CD14-positive monocyte (primary cell): ENCODE results near the gene MCC. TPM values are rescaled to one million over a fixed set of nuclear protein-coding genes. Genes with fewer than 3 reads are reported as not detected.
"Not testable (repeated sequence)": the region's sequence is repeated elsewhere in the genome, so short reads cannot be mapped to it uniquely, and the experiment has no call there.

Source experiments
- DNase-seq, 3 donors: peaks; one replicate each; pipeline ENCODE4 v3.0.0-alpha.2; 2011 to 2022
- H2AFZ ChIP-seq: 2 replicates; pipeline ENCODE4 v1.6.0; 2012; ENCODE audit warnings: mild to moderate bottlenecking, low read depth, low read length, inconsistent platforms; ENCODE audit not compliant: insufficient read depth, poor library complexity, severe bottlenecking
- H3K27ac ChIP-seq, 2 donors: 1 replicate in 1 of 2; 2 replicates in 1 of 2; pipeline ENCODE4 v1.5.1; 2012 to 2013; ENCODE audit warnings: low read length in 2 of 2, control low read depth in 1 of 2, inconsistent platforms in 1 of 2, low read depth in 1 of 2, mild to moderate bottlenecking in 1 of 2
- H3K27me3 ChIP-seq, 2 donors: one replicate each; pipeline versions ENCODE4 v1.6.0 to v1.6.1; 2011 to 2013; ENCODE audit warnings: low read length in 2 of 2; ENCODE audit not compliant: control insufficient read depth in 2 of 2, insufficient read depth in 2 of 2
- H3K36me3 ChIP-seq, 2 donors: replicated peaks in 1 of 2; 1 replicate in 1 of 2; 2 replicates in 1 of 2; pipeline versions ENCODE4 v1.5.1 to v1.6.1; 2012 to 2013; ENCODE audit warnings: low read length in 2 of 2, control low read depth in 1 of 2, inconsistent platforms in 1 of 2, mild to moderate bottlenecking in 1 of 2; ENCODE audit not compliant: insufficient read depth in 2 of 2, control insufficient read depth in 1 of 2
- H3K4me1 ChIP-seq, 2 donors: 1 replicate in 1 of 2; 2 replicates in 1 of 2; pipeline versions ENCODE4 v1.5.1 to v1.6.1; 2012 to 2013; ENCODE audit warnings: low read length in 2 of 2, control low read depth in 1 of 2, inconsistent platforms in 1 of 2, mild to moderate bottlenecking in 1 of 2, moderate library complexity in 1 of 2; ENCODE audit not compliant: insufficient read depth in 2 of 2, control insufficient read depth in 1 of 2
- H3K4me2 ChIP-seq: replicated peaks from 2 replicates; pipeline ENCODE3; 2012; ENCODE audit warnings: low read length, moderate library complexity, mild to moderate bottlenecking; ENCODE audit not compliant: poor library complexity, severe bottlenecking; ENCODE audit errors: extremely low read depth
- H3K4me3 ChIP-seq, 3 experiments: fragments of 200-600 bp in 1 of 3; sonication (generic) in 1 of 3; replicated peaks in 1 of 3; 1 replicate in 2 of 3; 2 replicates in 1 of 3; pipeline ENCODE4 v1.5.1; 2011 to 2013; ENCODE audit warnings: low read length in 3 of 3, mild to moderate bottlenecking in 3 of 3, control low read depth in 2 of 3, low read depth in 2 of 3, inconsistent platforms in 1 of 3, moderate library complexity in 1 of 3
- H3K79me2 ChIP-seq: 2 replicates; pipeline ENCODE4 v1.6.0; 2012; ENCODE audit warnings: mild to moderate bottlenecking, control low read depth, inconsistent platforms, low read length, moderate library complexity; ENCODE audit not compliant: insufficient read depth
- H3K9ac ChIP-seq: 2 replicates; pipeline ENCODE4 v1.6.0; 2017; ENCODE audit warnings: low read length, mild to moderate bottlenecking; ENCODE audit not compliant: insufficient read depth, poor library complexity, severe bottlenecking
- H3K9me3 ChIP-seq, 2 donors: replicated peaks in 1 of 2; 1 replicate in 1 of 2; 2 replicates in 1 of 2; pipeline versions ENCODE4 v1.5.1 to v1.6.1; 2012 to 2013; ENCODE audit warnings: low read length in 2 of 2, control low read depth in 1 of 2; ENCODE audit not compliant: control insufficient read depth in 1 of 2, insufficient read depth in 1 of 2
- H4K20me1 ChIP-seq: 2 replicates; pipeline ENCODE4 v1.6.0; 2012; ENCODE audit warnings: mild to moderate bottlenecking, low read length, control low read depth, moderate library complexity; ENCODE audit not compliant: insufficient read depth
- H3K27ac Mint-ChIP-seq, 7 donors: one replicate each; pipeline ENCODE4 v1.8.0; 2020; ENCODE audit warnings: mild to moderate bottlenecking in 7 of 7, mixed read lengths in 7 of 7, moderate library complexity in 6 of 7, inconsistent platforms in 2 of 7
- H3K27me3 Mint-ChIP-seq, 3 donors: one replicate each; pipeline ENCODE4 v1.8.0; 2021 to 2022; ENCODE audit warnings: low read depth in 3 of 3, mild to moderate bottlenecking in 3 of 3, mixed read lengths in 3 of 3, moderate library complexity in 3 of 3, inconsistent platforms in 1 of 3
- H3K36me3 Mint-ChIP-seq, 2 donors: one replicate each; pipeline ENCODE4 v1.8.0; 2020; ENCODE audit warnings: mixed read lengths in 2 of 2, inconsistent platforms in 1 of 2, mild to moderate bottlenecking in 1 of 2
- H3K4me1 Mint-ChIP-seq: one replicate; pipeline ENCODE4 v1.8.0; 2020; ENCODE audit warnings: mild to moderate bottlenecking, mixed read lengths
- H3K4me3 Mint-ChIP-seq, 2 donors: one replicate each; pipeline ENCODE4 v1.8.0; 2020; ENCODE audit warnings: mild to moderate bottlenecking in 2 of 2, mixed read lengths in 2 of 2, moderate library complexity in 1 of 2
- H3K9me3 Mint-ChIP-seq, 7 donors: one replicate each; pipeline ENCODE4 v1.8.0; 2020 to 2022; ENCODE audit warnings: mixed read lengths in 7 of 7, mild to moderate bottlenecking in 6 of 7, moderate library complexity in 6 of 7, inconsistent platforms in 2 of 7
- CTCF ChIP-seq: fragments of 200-600 bp; IDR thresholded peaks from one replicate; pipeline ENCODE4 v1.8.0; 2022; ENCODE audit warnings: antibody characterized with exemption, mild to moderate bottlenecking
- WGBS: methylation state at CpG from one replicate; pipeline ENCODE4 v1.1.5; 2013; ENCODE audit warnings: missing lambda C conversion rate; ENCODE audit not compliant: insufficient coverage; 5-methylcytosine and 5-hydroxymethylcytosine counted together
- intact Hi-C, 2 donors: fragments of 100-400 bp; cut with micrococcal nuclease; formaldehyde crosslinking; loops; one replicate each; pipeline versions ENCODE4 v1.15.0 to v1.15.1; 2023
- polyA plus RNA-seq, 3 donors: library from polyadenylated mRNA; depleted of rRNA in 1 of 3; unstranded in 2 of 3; stranded (reverse) in 1 of 3; fragments of 300-500 nt in 2 of 3; fragments of >200 nt in 1 of 3; fragmentation: Illumina TruSeq in 2 of 3; gene quantifications; 1 replicate in 2 of 3; 2 replicates in 1 of 3; pipeline ENCODE4 v1.2.3, GENCODE V29; 2012 to 2021

Gene MCC
- polyA plus RNA-seq, 3 donors: 0.09 TPM; not detected in 2

DNA sequence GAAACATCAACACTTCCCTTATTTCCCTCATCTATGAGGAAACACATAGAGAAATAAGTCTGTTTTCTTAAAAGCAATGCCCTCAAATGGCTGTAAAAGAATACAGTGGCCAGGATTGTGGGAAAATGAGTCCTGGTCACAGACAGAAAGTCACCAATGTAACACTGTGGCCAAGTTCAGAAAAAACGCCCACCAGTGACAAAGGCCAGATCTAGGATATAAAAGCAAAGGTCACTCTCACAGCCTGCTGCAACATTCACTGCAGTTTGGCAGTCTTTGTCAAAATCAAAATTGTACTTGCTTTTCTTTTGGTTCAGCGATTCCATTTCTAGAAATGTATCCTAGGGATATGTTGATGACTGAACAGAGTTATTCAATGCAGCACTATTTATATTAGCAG lies 84.0 kb downstream of the MCC start:
- Histone ChIP-seq H3K27me3 (peaks cover 7 to 12% of the 10 kb centered on the region in 2 donors), H3K9ac (no peak overlapping the region), H3K27ac (no peak overlapping the region), H3K36me3 (no peaks in the 10 kb centered on the region), H3K4me2 (no peak overlapping the region), H3K79me2 (no peaks in the 10 kb centered on the region), H2AFZ (no peak overlapping the region), H3K4me3 (no peak overlapping the region), H4K20me1 (no peaks in the 10 kb centered on the region), H3K9me3 (no peaks in the 10 kb centered on the region), H3K4me1 (no peaks in the 10 kb centered on the region)
- H3K27ac Mint-ChIP-seq: no peak overlapping the region
- intact Hi-C loops: no loop called here
- WGBS: 100% methylated on average over 1 of the region's 2 CpGs
- H3K36me3 Mint-ChIP-seq: no peaks in the 10 kb centered on the region
- H3K4me1 Mint-ChIP-seq: no peaks in the 10 kb centered on the region
- no peak for DNase-seq
- no peak overlapping the region for H3K4me3 Mint-ChIP-seq
- no peaks in the 10 kb centered on the region for H3K9me3 Mint-ChIP-seq
- no peak for TF ChIP-seq CTCF
- H3K27me3 Mint-ChIP-seq: peaks cover 2 to 25% (median 10%) of the 10 kb centered on the region in 3 donors

- H3K4me2 ChIP-seq, H3K27ac ChIP-seq, H3K4me1 ChIP-seq, H3K4me3 Mint-ChIP-seq, intact Hi-C loops, H3K9me3 ChIP-seq, H3K4me3 ChIP-seq, H2AFZ ChIP-seq, H3K36me3 ChIP-seq, H3K4me1 Mint-ChIP-seq, H3K9me3 Mint-ChIP-seq, H3K27ac Mint-ChIP-seq, DNase-seq, H3K79me2 ChIP-seq, H3K9ac ChIP-seq, H3K36me3 Mint-ChIP-seq, H4K20me1 ChIP-seq: not testable (repeated sequence)
- H3K27me3 ChIP-seq: peaks cover 4 to 23% of the 10 kb centered on the region in 2 donors
- 80% methylated on average over 1 of the region's 4 CpGs for WGBS
- H3K27me3 Mint-ChIP-seq: peaks cover 4 to 17% (median 13%) of the 10 kb centered on the region in 3 donors
Observed at GRCh38 chr5:113397986-113398385, 90.3 kb downstream of the MCC start.
